Left ventricle myocardium superior (tissue), 1 donor: ENCODE results near the gene ITGA7. TPM values are rescaled to one million over a fixed set of nuclear protein-coding genes. Genes with fewer than 3 reads are reported as not detected.

Experiments used
- ATAC-seq: fragments of 200-7000 bp; cut with Tn5 transposase; one replicate; pipeline ENCODE4 v1.9.1; 2020; ENCODE audit warnings: mild to moderate bottlenecking, moderate library complexity
- DNase-seq: peaks from one replicate; pipeline ENCODE4 v3.0.0-alpha.2; 2020
- intact Hi-C: fragments of 100-400 bp; cut with micrococcal nuclease; formaldehyde crosslinking; loops from one replicate; pipeline ENCODE4 v1.11.0; 2022
- long read RNA-seq: library from polyadenylated mRNA; unstranded; transcript quantifications from one replicate; pipeline ENCODE4 v2.0.0, GENCODE V29; 2021
- total RNA-seq: library from RNA; stranded (reverse); fragmentation: NEBNext Ultra II Directional; extraction: Animal tissue kit (Norgen Biotek cat#: 25700); gene quantifications from one replicate; pipeline ENCODE4 v1.2.1, GENCODE V29; 2021
- donor health status: DM: no; HTN: yes; CAD: no; lungs with severe emphysema.

Gene ITGA7, protein sequence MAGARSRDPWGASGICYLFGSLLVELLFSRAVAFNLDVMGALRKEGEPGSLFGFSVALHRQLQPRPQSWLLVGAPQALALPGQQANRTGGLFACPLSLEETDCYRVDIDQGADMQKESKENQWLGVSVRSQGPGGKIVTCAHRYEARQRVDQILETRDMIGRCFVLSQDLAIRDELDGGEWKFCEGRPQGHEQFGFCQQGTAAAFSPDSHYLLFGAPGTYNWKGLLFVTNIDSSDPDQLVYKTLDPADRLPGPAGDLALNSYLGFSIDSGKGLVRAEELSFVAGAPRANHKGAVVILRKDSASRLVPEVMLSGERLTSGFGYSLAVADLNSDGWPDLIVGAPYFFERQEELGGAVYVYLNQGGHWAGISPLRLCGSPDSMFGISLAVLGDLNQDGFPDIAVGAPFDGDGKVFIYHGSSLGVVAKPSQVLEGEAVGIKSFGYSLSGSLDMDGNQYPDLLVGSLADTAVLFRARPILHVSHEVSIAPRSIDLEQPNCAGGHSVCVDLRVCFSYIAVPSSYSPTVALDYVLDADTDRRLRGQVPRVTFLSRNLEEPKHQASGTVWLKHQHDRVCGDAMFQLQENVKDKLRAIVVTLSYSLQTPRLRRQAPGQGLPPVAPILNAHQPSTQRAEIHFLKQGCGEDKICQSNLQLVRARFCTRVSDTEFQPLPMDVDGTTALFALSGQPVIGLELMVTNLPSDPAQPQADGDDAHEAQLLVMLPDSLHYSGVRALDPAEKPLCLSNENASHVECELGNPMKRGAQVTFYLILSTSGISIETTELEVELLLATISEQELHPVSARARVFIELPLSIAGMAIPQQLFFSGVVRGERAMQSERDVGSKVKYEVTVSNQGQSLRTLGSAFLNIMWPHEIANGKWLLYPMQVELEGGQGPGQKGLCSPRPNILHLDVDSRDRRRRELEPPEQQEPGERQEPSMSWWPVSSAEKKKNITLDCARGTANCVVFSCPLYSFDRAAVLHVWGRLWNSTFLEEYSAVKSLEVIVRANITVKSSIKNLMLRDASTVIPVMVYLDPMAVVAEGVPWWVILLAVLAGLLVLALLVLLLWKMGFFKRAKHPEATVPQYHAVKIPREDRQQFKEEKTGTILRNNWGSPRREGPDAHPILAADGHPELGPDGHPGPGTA
- total RNA-seq, result 488 TPM
- long read RNA-seq, full-length matches to known transcripts, result 35 of 668 reads
- long read RNA-seq, partial matches to known transcripts, result 539 of 668 reads
- long read RNA-seq, other reads (novel, unspliced or antisense), result 94 of 668 reads

- DNase-seq, result peak; percentile 91
- ATAC-seq, result peak; percentile 63
- intact Hi-C loops, result no loop called here
Measured at GRCh38 chr12:55707841-55708694, at the start of gene ITGA7. ITGA7 (minus strand) TSS chr12:55707904; CDS start chr12:55707682, 222 bp downstream.

GRCh38 chr12:55755246-55755645 is 47.5 kb upstream of the ITGA7 start:
- intact Hi-C loops, result no loop called here
- ATAC-seq, result no peak
- no peak for DNase-seq

GRCh38 chr12:55748230-55748993 is 40.7 kb upstream of the ITGA7 start:
- DNase-seq, result no peak
- intact Hi-C loops, result no loop called here
- ATAC-seq, result no peak

DNA sequence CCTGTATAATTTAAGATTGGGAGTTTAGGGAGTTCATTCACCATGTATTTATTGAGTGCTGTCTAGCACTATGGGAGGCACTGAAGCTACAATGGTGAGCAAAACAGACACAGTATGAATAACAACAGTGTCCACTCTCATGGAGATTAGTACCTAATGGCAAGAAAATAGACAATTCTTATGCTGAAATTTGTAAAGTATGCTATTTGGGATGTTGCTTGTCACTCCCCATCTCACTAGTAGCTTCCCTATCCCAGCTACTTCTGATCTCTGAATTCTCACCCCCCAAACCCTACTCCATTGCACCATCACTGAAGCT is 39.2 kb upstream of the ITGA7 start:
- DNase-seq (no peak), ATAC-seq (no peak)
- intact Hi-C loops, result no loop called here

- ATAC-seq (no peak), DNase-seq (no peak)
- intact Hi-C loops, result no loop called here
Measured at GRCh38 chr12:55746174-55746912, 38.6 kb upstream of the ITGA7 start.

- ATAC-seq (peak; percentile 20), DNase-seq (no peak)
- intact Hi-C loops, result no loop called here
Measured at GRCh38 chr12:55745361-55746173, 37.9 kb upstream of the ITGA7 start.

DNA sequence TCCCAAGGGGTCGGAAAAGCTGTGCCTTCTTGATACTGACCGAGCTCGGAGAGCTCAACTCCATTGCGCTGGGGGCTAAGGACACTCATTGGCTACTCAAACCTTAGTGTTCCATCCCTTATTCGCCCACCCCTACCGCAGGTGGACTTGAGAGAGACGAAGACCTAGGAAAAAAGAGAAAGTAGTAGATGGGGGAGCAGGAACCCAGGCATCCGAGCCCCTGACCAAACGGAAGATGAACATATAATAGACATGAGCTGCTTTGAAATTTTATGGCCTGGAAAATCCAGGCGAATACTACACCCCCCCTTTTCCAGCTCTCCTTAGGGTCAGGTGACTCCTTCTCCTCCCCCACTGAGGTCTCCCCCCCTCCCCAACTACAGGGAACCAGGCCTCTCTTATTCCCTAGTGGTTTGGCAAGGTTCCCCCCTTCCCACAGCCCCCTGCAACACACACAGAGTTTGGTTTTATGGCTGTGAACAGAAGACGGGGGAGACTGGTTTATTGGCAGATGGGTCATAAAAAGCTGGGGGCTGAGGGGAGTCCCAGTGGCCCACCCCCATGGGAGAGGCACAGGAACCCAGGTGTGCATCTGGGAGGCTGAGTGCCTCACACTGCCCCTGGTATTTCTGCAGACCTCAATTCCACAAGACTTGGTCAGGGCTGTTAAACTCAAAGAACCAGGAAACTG is 36.8 kb upstream of the ITGA7 start:
- intact Hi-C loops, result loop anchor here (5.0 kb wide), 1 partner anchor 193 kb away; no protein-coding TSS in a partner anchor
- ATAC-seq (peak; percentile 1), DNase-seq (no peak)

DNA sequence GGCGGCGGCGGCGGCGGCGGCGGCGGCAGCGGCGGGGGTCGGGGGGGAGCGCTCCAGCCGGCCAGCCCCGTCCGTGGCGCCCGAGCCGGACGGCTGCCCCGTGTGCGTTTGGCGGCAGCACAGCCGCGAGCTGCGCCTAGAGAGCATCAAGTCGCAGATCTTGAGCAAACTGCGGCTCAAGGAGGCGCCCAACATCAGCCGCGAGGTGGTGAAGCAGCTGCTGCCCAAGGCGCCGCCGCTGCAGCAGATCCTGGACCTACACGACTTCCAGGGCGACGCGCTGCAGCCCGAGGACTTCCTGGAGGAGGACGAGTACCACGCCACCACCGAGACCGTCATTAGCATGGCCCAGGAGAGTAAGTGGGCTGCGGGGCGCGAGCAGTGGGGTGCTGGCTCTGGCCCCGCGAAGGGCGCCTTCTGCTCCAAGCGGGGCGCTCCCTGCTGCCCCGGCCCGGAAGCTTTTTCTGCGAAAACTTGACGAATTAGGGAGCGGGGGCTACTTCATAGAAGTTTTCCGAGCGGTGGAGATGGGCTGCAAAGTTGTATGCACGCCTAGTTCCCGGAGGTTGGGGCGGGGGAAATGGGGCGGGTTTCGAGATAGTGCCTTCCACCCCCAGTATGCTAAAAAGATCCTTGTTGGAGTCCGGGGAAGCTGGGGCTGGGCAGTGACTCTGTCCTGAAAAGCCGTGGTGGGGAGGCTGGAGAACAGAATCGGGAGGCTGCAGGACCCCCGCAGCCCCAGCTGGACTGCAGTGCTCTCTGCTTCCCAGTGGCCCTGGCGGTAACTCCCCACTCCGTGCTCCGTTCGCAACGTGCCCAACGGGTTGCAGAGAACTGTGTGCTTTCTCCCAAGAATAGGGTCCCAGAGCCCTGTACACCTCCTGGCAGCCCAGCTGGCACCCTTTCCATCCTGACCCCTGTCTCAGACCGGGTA is 36.0 kb upstream of the ITGA7 start:
- ATAC-seq (peak; percentile 19), DNase-seq (peak; percentile 71)
- intact Hi-C loops, result loop anchor here (5.0 kb wide), 1 partner anchor 194 kb away; no protein-coding TSS in a partner anchor

DNA sequence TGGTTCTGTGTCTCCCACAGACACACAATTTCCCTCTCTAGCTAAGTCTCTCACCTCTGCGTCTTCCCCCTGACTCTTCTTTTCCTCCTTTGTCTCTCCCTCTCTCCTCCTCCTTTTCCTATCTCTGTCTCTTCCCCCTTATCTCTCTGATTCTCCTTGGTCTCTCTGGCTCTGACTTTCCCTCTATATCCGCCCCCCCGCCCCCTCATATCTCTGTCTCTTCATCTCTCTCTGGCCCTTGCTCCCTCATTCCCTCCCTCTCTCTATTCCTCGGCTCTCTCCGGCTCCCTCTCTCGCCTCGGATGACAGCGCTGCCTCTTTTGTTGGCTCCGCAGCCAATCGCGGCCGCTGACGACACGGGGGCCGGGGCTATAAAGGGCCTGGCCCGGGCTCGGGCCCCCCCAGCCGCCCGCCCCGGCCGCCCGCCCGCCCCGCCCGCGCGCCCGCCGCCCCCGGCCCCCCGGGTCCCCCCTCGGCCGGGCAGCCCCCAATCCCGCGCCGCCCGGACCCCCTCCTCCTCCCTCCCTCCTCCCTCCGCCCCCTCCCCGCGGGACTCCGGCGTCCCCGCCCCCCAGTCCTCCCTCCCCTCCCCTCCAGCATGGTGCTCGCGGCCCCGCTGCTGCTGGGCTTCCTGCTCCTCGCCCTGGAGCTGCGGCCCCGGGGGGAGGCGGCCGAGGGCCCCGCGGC is 35.2 kb upstream of the ITGA7 start, which contains the start of gene GDF11:
TSS of gene GDF11 (plus strand) at position 404 of the 687 bp plus-strand sequence. CDS start at position 599, 195 bp downstream.
- DNase-seq (peak; percentile 88), ATAC-seq (peak; percentile 67)
- intact Hi-C loops, result loop anchor here (5.0 kb wide), 1 partner anchor 194 kb away; no protein-coding TSS in a partner anchor

GRCh38 chr12:55741931-55742680 is 34.4 kb upstream of the ITGA7 start:
- intact Hi-C loops, result loop anchor here (5.0 kb wide), 1 partner anchor 195 kb away; no protein-coding TSS in a partner anchor
- DNase-seq (no peak), ATAC-seq (no peak)

- intact Hi-C loops, result no loop called here
- no peak for DNase-seq
Measured at GRCh38 chr12:55739025-55739378, 31.3 kb upstream of the ITGA7 start.

DNA sequence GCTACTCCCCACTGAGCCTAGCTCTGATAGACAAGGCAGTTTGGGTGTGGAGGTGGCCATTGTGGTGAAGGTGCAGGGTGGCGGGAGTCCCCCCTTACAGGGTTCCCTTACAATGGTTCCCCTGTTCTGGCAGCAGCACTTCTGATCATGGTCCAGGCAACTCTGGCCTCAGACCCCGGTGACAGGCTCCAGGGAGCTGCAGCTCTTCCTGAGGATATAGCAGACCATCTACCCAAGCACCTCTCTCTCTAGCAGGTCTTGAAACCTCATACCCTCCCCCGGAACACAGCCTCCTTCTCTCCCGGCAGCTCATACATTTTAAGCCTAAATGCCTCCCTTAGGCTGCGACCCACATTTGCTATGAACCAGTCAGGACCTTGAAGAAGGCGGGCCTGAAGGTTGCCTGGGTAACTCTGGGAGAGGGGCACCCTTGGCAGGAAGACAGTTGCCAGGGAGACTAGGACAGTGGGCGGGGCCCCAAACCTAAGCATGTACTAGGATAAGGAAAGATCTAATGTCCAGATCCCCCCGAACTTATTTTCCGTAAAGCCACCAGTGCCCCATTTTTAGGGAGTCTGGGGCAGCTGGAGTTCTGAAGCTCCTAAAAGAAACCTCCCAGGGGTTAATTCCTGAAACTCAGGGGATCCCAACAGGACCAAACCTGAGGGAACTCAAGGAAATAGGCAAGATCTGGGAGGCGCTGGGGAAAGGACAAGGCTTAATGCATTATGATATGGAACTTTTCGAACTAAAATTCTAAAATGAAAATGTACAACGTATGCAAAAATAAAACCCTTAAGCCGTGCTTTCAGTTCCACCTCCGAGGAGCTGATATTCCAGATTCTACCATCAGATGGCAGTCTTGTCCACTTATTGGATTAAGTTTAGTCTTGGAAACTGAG is 30.7 kb upstream of the ITGA7 start:
- intact Hi-C loops, result no loop called here
- ATAC-seq (peak; percentile 75), DNase-seq (peak; percentile 83)

More at GRCh38 chr12:55739025-55739378, 31.3 kb upstream of the ITGA7 start:
- ATAC-seq, result no peak
